OCI-LY7 (cell line): ENCODE results near the gene RASGRP3. TPM values are rescaled to one million over a fixed set of nuclear protein-coding genes. Genes with fewer than 3 reads are reported as not detected.
A peak's percentile ranks its signal among the peaks of the same experiment; 100 is the strongest.

Source experiments
- BruUV-seq: library from RNA; stranded (reverse); fragments of 400-500 nt; replicated peaks from 2 replicates; lab custom pipeline; 2021; lab: Mats Ljungman, UMichigan
- CTCF ChIA-PET: fragments of 300-600 bp; sonication (Branson Sonifier 250); formaldehyde crosslinking; loops from one replicate; lab custom pipeline; 2022; ENCODE audit warnings: antibody characterized with exemption; ENCODE audit not compliant: unreplicated experiment; lab: Charles Lee
- POLR2A ChIA-PET: fragments of 300-600 bp; sonication (Branson Sonifier 250); formaldehyde crosslinking; loops from one replicate; lab custom pipeline; 2022; ENCODE audit warnings: antibody characterized with exemption; lab: Charles Lee
- DNase-seq: peaks from one replicate; pipeline ENCODE4 v3.0.0-alpha.2; 2015; ENCODE audit warnings: low spot score
- H2AFZ ChIP-seq: fragments of 200-600 bp; sonication (generic), shearing (Covaris generic); 2 replicates; pipeline ENCODE4 v1.6.1; 2014; ENCODE audit warnings: mild to moderate bottlenecking, antibody characterized with exemption, low read length, moderate library complexity
- H3K27ac ChIP-seq: fragments of 200-600 bp; sonication (generic); 2 replicates; pipeline ENCODE4 v1.5.1; 2014; ENCODE audit warnings: mixed run types, low read depth, mild to moderate bottlenecking, moderate library complexity, low read length, inconsistent platforms; ENCODE audit not compliant: poor library complexity, severe bottlenecking
- H3K36me3 ChIP-seq: fragments of 200-600 bp; sonication (generic); 2 replicates; pipeline ENCODE4 v1.6.1; 2014; ENCODE audit warnings: mild to moderate bottlenecking, antibody characterized with exemption, low read length, moderate library complexity, mixed read lengths; ENCODE audit not compliant: insufficient read depth
- H3K4me1 ChIP-seq: fragments of 200-600 bp; sonication (generic); 2 replicates; pipeline ENCODE4 v1.5.1; 2014; ENCODE audit warnings: mild to moderate bottlenecking, low read length; ENCODE audit not compliant: insufficient read depth, poor library complexity, severe bottlenecking
- H3K4me2 ChIP-seq: fragments of 200-600 bp; sonication (generic); 2 replicates; pipeline ENCODE4 v1.6.1; 2014; ENCODE audit warnings: mild to moderate bottlenecking, low read length
- H3K4me3 ChIP-seq: fragments of 200-600 bp; sonication (generic); 2 replicates; pipeline ENCODE4 v1.5.1; 2014; ENCODE audit warnings: mild to moderate bottlenecking, low read depth, low read length; ENCODE audit not compliant: poor library complexity, severe bottlenecking
- H3K79me2 ChIP-seq: fragments of 200-600 bp; sonication (generic); 2 replicates; pipeline ENCODE4 v1.6.1; 2016; ENCODE audit warnings: low read depth, mild to moderate bottlenecking, low read length, moderate library complexity, mixed read lengths; ENCODE audit not compliant: insufficient read depth
- H3K9me2 ChIP-seq: fragments of 200-600 bp; sonication (generic); 2 replicates; pipeline ENCODE4 v1.6.1; 2016; ENCODE audit warnings: mild to moderate bottlenecking, low read length, mixed read lengths; ENCODE audit not compliant: insufficient read depth
- H3K9me3 ChIP-seq: fragments of 200-600 bp; sonication (generic); 2 replicates; pipeline ENCODE4 v1.6.1; 2014; ENCODE audit warnings: mild to moderate bottlenecking, mixed run types, low read length, mixed read lengths
- H4K20me1 ChIP-seq: fragments of 200-600 bp; sonication (generic); 2 replicates; pipeline ENCODE4 v1.6.1; 2014; ENCODE audit warnings: mild to moderate bottlenecking, antibody characterized with exemption, low read length, moderate library complexity, mixed read lengths; ENCODE audit not compliant: insufficient read depth
- EZH2phosphoT487 ChIP-seq: fragments of 200-600 bp; sonication (generic); IDR thresholded peaks from 2 replicates; pipeline ENCODE4 v1.6.1; 2018; ENCODE audit warnings: low read depth, borderline replicate concordance, mild to moderate bottlenecking, mixed run types, antibody characterized with exemption, low read length, moderate library complexity, mixed read lengths
- intact Hi-C: fragments of 100-400 bp; cut with micrococcal nuclease; formaldehyde crosslinking; loops from one replicate; pipeline ENCODE4 v1.10.0; 2022; ENCODE audit not compliant: unreplicated experiment
- total RNA-seq, 2 experiments: library from RNA; depleted of rRNA in 1 of 2; stranded (reverse); fragments of >200 nt in 1 of 2; shearing (Covaris generic) in 1 of 2; gene quantifications; 2 replicates each; pipeline ENCODE4 v1.2.3, GENCODE V29; 2014 to 2022
- TF ChIP-seq, protein P1 (sequence below): fragments of 200-600 bp; sonication (generic); conservative IDR thresholded peaks from 2 replicates; pipeline ENCODE4 v1.5.1; 2014; ENCODE audit warnings: mild to moderate bottlenecking, antibody characterized with exemption, low read length, moderate library complexity, mixed read lengths

Gene RASGRP3
- total RNA-seq, 2 experiments from 2014 or later: 5.1 to 8.7 TPM

- ChIA-PET POLR2A (interaction anchor here (1.2 to 1.3 kb wide), 2 partner anchors 12 to 106 kb away, joined by 3 read pairs; no protein-coding TSS in a partner anchor), CTCF (no interaction called here)
These were observed 105.4 kb downstream of the RASGRP3 start for GRCh38 chr2:33581872-33582271.

GRCh38 chr2:33583194-33583938 is 106.9 kb downstream of the RASGRP3 start:
- DNase-seq: peak; percentile 53
- H3K27ac ChIP-seq: no peak overlapping the region
- CTCF ChIA-PET: interaction anchor here (0.9 kb wide), 1 partner anchor 107 kb away, joined by 3 read pairs; the partner anchor contains the start of gene RASGRP3

More at GRCh38 chr2:33581872-33582271, 105.4 kb downstream of the RASGRP3 start:
- Histone ChIP-seq H4K20me1 (no peaks in the 10 kb centered on the region; the same call in 1 of the 2 replicates), H3K79me2 (no peaks in the 10 kb centered on the region), H3K4me1 (peaks cover 3% of the 10 kb centered on the region), H3K9me3 (no peaks in the 10 kb centered on the region), H3K36me3 (peaks cover 48% of the 10 kb centered on the region), H3K27ac (no peak overlapping the region), H3K9me2 (no peaks in the 10 kb centered on the region), H2AFZ (no peak overlapping the region), H3K4me3 (no peak overlapping the region), H3K4me2 (no peak overlapping the region)
- no peak for DNase-seq
- intact Hi-C loops: loop anchor here (5.0 to 10.0 kb wide), 2 partner anchors 167 to 810 kb away; no protein-coding TSS in a partner anchor
- no TSS peak for BruUV-seq
- TF ChIP-seq, protein P1, sequence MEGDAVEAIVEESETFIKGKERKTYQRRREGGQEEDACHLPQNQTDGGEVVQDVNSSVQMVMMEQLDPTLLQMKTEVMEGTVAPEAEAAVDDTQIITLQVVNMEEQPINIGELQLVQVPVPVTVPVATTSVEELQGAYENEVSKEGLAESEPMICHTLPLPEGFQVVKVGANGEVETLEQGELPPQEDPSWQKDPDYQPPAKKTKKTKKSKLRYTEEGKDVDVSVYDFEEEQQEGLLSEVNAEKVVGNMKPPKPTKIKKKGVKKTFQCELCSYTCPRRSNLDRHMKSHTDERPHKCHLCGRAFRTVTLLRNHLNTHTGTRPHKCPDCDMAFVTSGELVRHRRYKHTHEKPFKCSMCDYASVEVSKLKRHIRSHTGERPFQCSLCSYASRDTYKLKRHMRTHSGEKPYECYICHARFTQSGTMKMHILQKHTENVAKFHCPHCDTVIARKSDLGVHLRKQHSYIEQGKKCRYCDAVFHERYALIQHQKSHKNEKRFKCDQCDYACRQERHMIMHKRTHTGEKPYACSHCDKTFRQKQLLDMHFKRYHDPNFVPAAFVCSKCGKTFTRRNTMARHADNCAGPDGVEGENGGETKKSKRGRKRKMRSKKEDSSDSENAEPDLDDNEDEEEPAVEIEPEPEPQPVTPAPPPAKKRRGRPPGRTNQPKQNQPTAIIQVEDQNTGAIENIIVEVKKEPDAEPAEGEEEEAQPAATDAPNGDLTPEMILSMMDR: no peak
- no peak for TF ChIP-seq EZH2phosphoT487

More at GRCh38 chr2:33583194-33583938, 106.9 kb downstream of the RASGRP3 start:
- H4K20me1 ChIP-seq: no peaks in the 10 kb centered on the region; the same call in 1 of the 2 replicates
- H3K36me3 ChIP-seq: peaks cover 63% of the 10 kb centered on the region
- no peak for TF ChIP-seq EZH2phosphoT487
- TF ChIP-seq, protein P1: peak; percentile 99
- BruUV-seq: no TSS peak
- POLR2A ChIA-PET: interaction anchor here (0.7 to 1.4 kb wide), 6 partner anchors 9 to 103 kb away, joined by 3 to 7 read pairs (median 3); partner anchors contain the start of gene FAM98A
- H3K79me2 ChIP-seq: no peaks in the 10 kb centered on the region
- H2AFZ ChIP-seq: no peak overlapping the region
- intact Hi-C loops: loop anchor here (1.0 to 10.0 kb wide), 3 partner anchors 107 to 811 kb away; partner anchors contain the start of gene RASGRP3
- no peaks in the 10 kb centered on the region for H3K9me2 ChIP-seq
- H3K9me3 ChIP-seq: no peaks in the 10 kb centered on the region
- H3K4me3 ChIP-seq: no peak overlapping the region
- peaks cover 3% of the 10 kb centered on the region for H3K4me1 ChIP-seq
- H3K4me2 ChIP-seq: no peak overlapping the region
